HEK293T (cell line): ENCODE data around the gene SDR42E1.
A peak's percentile ranks its signal among the peaks of the same experiment; 100 is the strongest.

Experiments used
- CTCF ChIA-PET: fragments of 350-600 bp; formaldehyde crosslinking; extraction: SDS; loops from one replicate; lab custom pipeline; 2021; ENCODE audit warnings: antibody characterized with exemption, inconsistent platforms; lab: Yijun Ruan, JAX
- POLR2A ChIA-PET: fragments of 350-600 bp; formaldehyde crosslinking; extraction: SDS; loops from one replicate; lab custom pipeline; 2020; ENCODE audit warnings: antibody characterized with exemption, inconsistent platforms; lab: Yijun Ruan, JAX
- DNase-seq: peaks from one replicate; pipeline ENCODE4 v3.0.0; 2012; ENCODE audit warnings: mixed read lengths; ENCODE audit errors: extremely low spot score
- ARNT ChIP-seq: fragments of 450-650 bp; IDR thresholded peaks from 2 replicates; pipeline ENCODE4 v1.6.1; 2017; ENCODE audit warnings: mild to moderate bottlenecking
- BHLHE40 ChIP-seq: fragments of 450-650 bp; IDR thresholded peaks from 2 replicates; pipeline ENCODE4 v1.6.1; 2016; ENCODE audit warnings: mild to moderate bottlenecking, moderate library complexity, borderline replicate concordance
- CTBP1 ChIP-seq: fragments of 450-650 bp; IDR thresholded peaks from 2 replicates; pipeline ENCODE4 v1.6.1; 2016; ENCODE audit warnings: borderline replicate concordance
- ELF4 ChIP-seq: fragments of 450-650 bp; IDR thresholded peaks from 2 replicates; pipeline ENCODE4 v1.6.1; 2017; ENCODE audit warnings: antibody characterized with exemption
- FOXA1 ChIP-seq: fragments of 450-650 bp; IDR thresholded peaks from 2 replicates; pipeline ENCODE4 v1.6.1; 2016; ENCODE audit warnings: mild to moderate bottlenecking
- FOXK2 ChIP-seq: fragments of 450-650 bp; IDR thresholded peaks from 2 replicates; pipeline ENCODE4 v1.6.1; 2016; ENCODE audit warnings: mild to moderate bottlenecking
- FOXM1 ChIP-seq: fragments of 450-650 bp; IDR thresholded peaks from 2 replicates; pipeline ENCODE4 v1.6.1; 2017; ENCODE audit warnings: mild to moderate bottlenecking, borderline replicate concordance
- HDGF ChIP-seq: fragments of 450-650 bp; IDR thresholded peaks from 2 replicates; pipeline ENCODE4 v1.6.1; 2017; ENCODE audit warnings: antibody characterized with exemption, borderline replicate concordance
- L3MBTL2 ChIP-seq: fragments of 450-650 bp; conservative IDR thresholded peaks from 2 replicates; pipeline ENCODE4 v1.6.1; 2016; ENCODE audit warnings: mild to moderate bottlenecking
- LEF1 ChIP-seq: fragments of 450-650 bp; IDR thresholded peaks from 2 replicates; pipeline ENCODE4 v1.6.1; 2017; ENCODE audit warnings: mild to moderate bottlenecking, borderline replicate concordance
- NFRKB ChIP-seq: fragments of 450-650 bp; IDR thresholded peaks from 2 replicates; pipeline ENCODE4 v1.6.1; 2016; ENCODE audit warnings: mild to moderate bottlenecking, moderate library complexity
- PKNOX1 ChIP-seq: fragments of 450-650 bp; IDR thresholded peaks from 2 replicates; pipeline ENCODE4 v1.6.1; 2016
- SP1 ChIP-seq: fragments of 450-650 bp; IDR thresholded peaks from 2 replicates; pipeline ENCODE4 v1.6.1; 2017
- SUZ12 ChIP-seq: fragments of 450-650 bp; IDR thresholded peaks from 2 replicates; pipeline ENCODE4 v1.6.1; 2016; ENCODE audit warnings: mild to moderate bottlenecking
- TARDBP ChIP-seq: fragments of 450-650 bp; IDR thresholded peaks from 2 replicates; pipeline ENCODE4 v1.6.1; 2016
- ZNF384 ChIP-seq: fragments of 450-650 bp; IDR thresholded peaks from 2 replicates; pipeline ENCODE4 v1.6.1; 2016

The SDR42E1 gene

GRCh38 chr16:81996664-81997509, 14.4 kb downstream of the SDR42E1 start:
- peak; percentile 26 for DNase-seq
- TF ChIP-seq NFRKB (no peak), L3MBTL2 (no peak), BHLHE40 (no peak), ELF4 (no peak), ZNF384 (no peak), FOXK2 (no peak), TARDBP (no peak), SP1 (no peak), FOXA1 (no peak), HDGF (no peak), CTBP1 (no peak), FOXM1 (no peak), PKNOX1 (no peak), SUZ12 (no peak), ARNT (no peak), LEF1 (no peak)
- ChIA-PET CTCF (interaction anchor here (0.8 to 1.8 kb wide), 4 partner anchors 10 to 233 kb away, joined by 3 to 6 read pairs (median 4); no protein-coding TSS in a partner anchor), POLR2A (no interaction called here)

- ChIA-PET POLR2A (no interaction called here), CTCF (interaction anchor here (0.7 kb wide), 1 partner anchor 235 kb away, joined by 3 read pairs; no protein-coding TSS in a partner anchor)
- no peak for DNase-seq
- TF ChIP-seq ELF4, result no peak
- TF ChIP-seq PKNOX1, result no peak
- TF ChIP-seq ARNT, result no peak
- no peak for TF ChIP-seq HDGF
- TF ChIP-seq TARDBP, result no peak
- no peak for TF ChIP-seq SUZ12
- no peak for TF ChIP-seq FOXA1
- no peak for TF ChIP-seq FOXK2
Measured at GRCh38 chr16:81995651-81996050, 15.6 kb downstream of the SDR42E1 start.

GRCh38 chr16:81994485-81994884, 16.8 kb downstream of the SDR42E1 start:
- ChIA-PET POLR2A (no interaction called here), CTCF (no interaction called here)
- DNase-seq, result peak; percentile 17
- TF ChIP-seq NFRKB, result no peak
- TF ChIP-seq FOXK2, result no peak
- no peak for TF ChIP-seq SUZ12
- TF ChIP-seq CTBP1, result no peak
- no peak for TF ChIP-seq ARNT
- no peak for TF ChIP-seq ZNF384
- no peak for TF ChIP-seq BHLHE40
- no peak for TF ChIP-seq HDGF
- no peak for TF ChIP-seq LEF1
- no peak for TF ChIP-seq TARDBP
- no peak for TF ChIP-seq ELF4
- TF ChIP-seq L3MBTL2, result no peak
- no peak for TF ChIP-seq FOXM1
- TF ChIP-seq PKNOX1, result no peak

GRCh38 chr16:81992859-81993258, 18.4 kb downstream of the SDR42E1 start:
- CTCF ChIA-PET, result no interaction called here
- no peak for DNase-seq
- TF ChIP-seq PKNOX1 (no peak), L3MBTL2 (no peak), ELF4 (no peak), ZNF384 (no peak), FOXK2 (no peak), FOXA1 (no peak), ARNT (no peak), SUZ12 (no peak), HDGF (no peak), NFRKB (no peak), LEF1 (no peak), CTBP1 (no peak), SP1 (no peak), FOXM1 (no peak), BHLHE40 (no peak), TARDBP (no peak)
- POLR2A ChIA-PET, result no interaction called here

GRCh38 chr16:81987706-81988105, 23.6 kb downstream of the SDR42E1 start:
- CTCF ChIA-PET, result interaction anchor here (1.2 kb wide), 1 partner anchor 10 kb away, joined by 6 read pairs; no protein-coding TSS in a partner anchor
- POLR2A ChIA-PET, result no interaction called here
- DNase-seq, result no peak
- no peak for TF ChIP-seq ARNT
- TF ChIP-seq ELF4, result no peak
- TF ChIP-seq FOXM1, result no peak
- TF ChIP-seq TARDBP, result no peak
- TF ChIP-seq SUZ12, result no peak
- no peak for TF ChIP-seq CTBP1
- no peak for TF ChIP-seq ZNF384
- TF ChIP-seq L3MBTL2, result no peak
- TF ChIP-seq PKNOX1, result no peak
- no peak for TF ChIP-seq HDGF
- TF ChIP-seq FOXA1, result no peak
- no peak for TF ChIP-seq FOXK2
- no peak for TF ChIP-seq NFRKB
- TF ChIP-seq BHLHE40, result no peak
